Liver (tissue), 3 donors: ENCODE measurements around the gene NF1.

Experiments
- TF ChIP-seq, protein P1 (sequence below): fragments of 150-350 bp; IDR thresholded peaks from 2 replicates; pipeline ENCODE4 v1.5.1; 2017; ENCODE audit warnings: improper control_type of control experiment, low read depth, low read length; ENCODE audit not compliant: missing input control
- TF ChIP-seq, protein P2 (sequence below): IDR thresholded peaks from 2 replicates; pipeline ENCODE4 v1.6.1; 2016; ENCODE audit warnings: antibody characterized with exemption
- donor health status: healthy.
- donor health status: healthy.

DNA sequence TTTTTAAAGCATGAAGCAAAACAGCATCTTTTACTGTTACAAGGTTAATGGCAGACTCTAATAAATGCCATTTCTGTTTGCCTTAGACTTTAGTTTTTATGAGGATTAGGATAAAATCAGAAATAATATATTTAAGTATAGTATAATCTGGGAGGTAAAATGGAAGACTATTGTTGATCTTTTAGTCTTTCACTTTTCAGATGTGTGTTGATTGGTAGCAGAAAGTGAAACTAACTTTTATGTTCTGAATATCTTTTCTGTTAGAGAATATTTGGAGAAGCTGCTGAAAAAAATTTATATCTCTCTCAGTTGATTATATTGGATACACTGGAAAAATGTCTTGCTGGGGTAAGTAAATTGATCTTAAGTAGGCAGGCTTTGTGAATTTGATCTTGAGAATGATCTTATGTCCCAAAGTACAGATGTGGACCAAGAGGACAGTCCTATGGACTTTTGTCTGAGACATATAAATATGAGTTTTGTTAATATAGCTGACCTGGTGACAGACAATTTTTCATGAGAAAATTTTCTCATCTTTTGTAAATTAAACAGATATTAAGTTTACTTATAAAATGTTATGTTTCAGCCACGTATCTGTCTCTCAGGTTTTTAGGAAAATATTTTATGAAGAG lies 64.1 kb downstream of the NF1 start:
- TF ChIP-seq, protein P1, sequence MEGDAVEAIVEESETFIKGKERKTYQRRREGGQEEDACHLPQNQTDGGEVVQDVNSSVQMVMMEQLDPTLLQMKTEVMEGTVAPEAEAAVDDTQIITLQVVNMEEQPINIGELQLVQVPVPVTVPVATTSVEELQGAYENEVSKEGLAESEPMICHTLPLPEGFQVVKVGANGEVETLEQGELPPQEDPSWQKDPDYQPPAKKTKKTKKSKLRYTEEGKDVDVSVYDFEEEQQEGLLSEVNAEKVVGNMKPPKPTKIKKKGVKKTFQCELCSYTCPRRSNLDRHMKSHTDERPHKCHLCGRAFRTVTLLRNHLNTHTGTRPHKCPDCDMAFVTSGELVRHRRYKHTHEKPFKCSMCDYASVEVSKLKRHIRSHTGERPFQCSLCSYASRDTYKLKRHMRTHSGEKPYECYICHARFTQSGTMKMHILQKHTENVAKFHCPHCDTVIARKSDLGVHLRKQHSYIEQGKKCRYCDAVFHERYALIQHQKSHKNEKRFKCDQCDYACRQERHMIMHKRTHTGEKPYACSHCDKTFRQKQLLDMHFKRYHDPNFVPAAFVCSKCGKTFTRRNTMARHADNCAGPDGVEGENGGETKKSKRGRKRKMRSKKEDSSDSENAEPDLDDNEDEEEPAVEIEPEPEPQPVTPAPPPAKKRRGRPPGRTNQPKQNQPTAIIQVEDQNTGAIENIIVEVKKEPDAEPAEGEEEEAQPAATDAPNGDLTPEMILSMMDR = no peak
- TF ChIP-seq, protein P2, sequence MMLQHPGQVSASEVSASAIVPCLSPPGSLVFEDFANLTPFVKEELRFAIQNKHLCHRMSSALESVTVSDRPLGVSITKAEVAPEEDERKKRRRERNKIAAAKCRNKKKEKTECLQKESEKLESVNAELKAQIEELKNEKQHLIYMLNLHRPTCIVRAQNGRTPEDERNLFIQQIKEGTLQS = no peak
